Fibroblast of lung (primary cell): ENCODE measurements around the gene MYEOV.

Source experiments
- EZH2 ChIP-seq: IDR thresholded peaks from 2 replicates; pipeline ENCODE4 v1.5.1; 2012; ENCODE audit warnings: low read length, control low read depth, mild to moderate bottlenecking; ENCODE audit errors: missing control alignments
- TF ChIP-seq, protein P1 (sequence below), 2 donors: IDR thresholded peaks in 1 of 2; conservative IDR thresholded peaks in 1 of 2; 1 replicate in 1 of 2; 2 replicates in 1 of 2; pipeline ENCODE4 v1.5.1; 2011 to 2012; ENCODE audit warnings: low read length in 2 of 2, control low read depth in 1 of 2, inconsistent platforms in 1 of 2, low read depth in 1 of 2, mild to moderate bottlenecking in 1 of 2

DNA sequence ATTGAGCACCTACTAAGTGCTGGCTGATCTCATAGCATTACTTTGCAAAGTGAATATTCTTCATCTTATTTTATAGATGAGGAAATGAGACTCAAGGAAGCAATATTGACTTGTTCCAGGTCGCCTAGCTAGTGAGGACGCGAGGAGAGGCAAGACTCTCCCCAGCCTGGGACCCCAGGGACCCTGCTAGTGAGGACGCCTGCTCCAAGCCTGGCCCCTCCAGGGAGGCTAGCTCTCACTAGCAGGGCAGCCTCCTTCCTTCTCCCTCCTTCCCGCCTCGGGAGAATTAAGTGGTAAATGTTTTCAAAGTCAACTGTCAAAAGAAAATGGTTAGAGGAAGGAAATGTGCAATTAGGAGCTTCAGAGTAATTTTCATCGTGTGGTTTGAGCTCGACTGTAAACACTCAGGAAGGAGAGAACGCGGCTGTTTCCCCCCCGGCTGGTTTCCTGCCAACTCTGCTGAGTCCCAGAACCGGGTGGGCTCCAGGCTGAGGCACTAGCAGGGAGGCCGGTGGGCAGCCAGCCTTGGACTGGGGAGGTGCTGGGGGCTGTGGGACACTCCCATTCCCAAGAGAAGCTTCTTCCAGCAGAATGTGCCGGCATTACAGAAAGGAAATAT lies 17.9 kb downstream of the MYEOV start:
- TF ChIP-seq, protein P1, sequence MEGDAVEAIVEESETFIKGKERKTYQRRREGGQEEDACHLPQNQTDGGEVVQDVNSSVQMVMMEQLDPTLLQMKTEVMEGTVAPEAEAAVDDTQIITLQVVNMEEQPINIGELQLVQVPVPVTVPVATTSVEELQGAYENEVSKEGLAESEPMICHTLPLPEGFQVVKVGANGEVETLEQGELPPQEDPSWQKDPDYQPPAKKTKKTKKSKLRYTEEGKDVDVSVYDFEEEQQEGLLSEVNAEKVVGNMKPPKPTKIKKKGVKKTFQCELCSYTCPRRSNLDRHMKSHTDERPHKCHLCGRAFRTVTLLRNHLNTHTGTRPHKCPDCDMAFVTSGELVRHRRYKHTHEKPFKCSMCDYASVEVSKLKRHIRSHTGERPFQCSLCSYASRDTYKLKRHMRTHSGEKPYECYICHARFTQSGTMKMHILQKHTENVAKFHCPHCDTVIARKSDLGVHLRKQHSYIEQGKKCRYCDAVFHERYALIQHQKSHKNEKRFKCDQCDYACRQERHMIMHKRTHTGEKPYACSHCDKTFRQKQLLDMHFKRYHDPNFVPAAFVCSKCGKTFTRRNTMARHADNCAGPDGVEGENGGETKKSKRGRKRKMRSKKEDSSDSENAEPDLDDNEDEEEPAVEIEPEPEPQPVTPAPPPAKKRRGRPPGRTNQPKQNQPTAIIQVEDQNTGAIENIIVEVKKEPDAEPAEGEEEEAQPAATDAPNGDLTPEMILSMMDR (conservative IDR thresholded peaks at IDR 0.05 in 1 of 2, IDR thresholded peaks at IDR 0.05 in 1 of 2; ENCODE audit: low read depth in 1 of 2, low read length in 2 of 2) = no peak
- no peak for TF ChIP-seq EZH2
